BE2C (cell line): ENCODE measurements around the gene ACTR3C.

Experiments used
- DNase-seq: peaks from one replicate; pipeline ENCODE4 v3.0.0-alpha.2; 2020
- H3K27me3 ChIP-seq: fragments of 250-450 bp; sonication (Bioruptor Pico); 2 replicates; pipeline ENCODE4 v1.5.1; 2020; ENCODE audit warnings: mild to moderate bottlenecking
- H3K36me3 ChIP-seq: fragments of 250-450 bp; sonication (Bioruptor Pico); 2 replicates; pipeline ENCODE4 v1.5.1; 2020; ENCODE audit warnings: mild to moderate bottlenecking
- H3K4me1 ChIP-seq: fragments of 250-450 bp; sonication (Bioruptor Pico); 2 replicates; pipeline ENCODE4 v1.5.1; 2020
- H3K4me3 ChIP-seq: 2 replicates; pipeline ENCODE4 v1.5.1; 2011; ENCODE audit warnings: low read depth, low read length
- H3K9me3 ChIP-seq: fragments of 250-450 bp; sonication (Bioruptor Pico); 2 replicates; pipeline ENCODE4 v1.5.1; 2020
- TF ChIP-seq, protein P1 (sequence below): IDR thresholded peaks from 2 replicates; pipeline ENCODE4 v1.5.1; 2012; ENCODE audit warnings: mild to moderate bottlenecking, low read depth, low read length

Gene ACTR3C

DNA sequence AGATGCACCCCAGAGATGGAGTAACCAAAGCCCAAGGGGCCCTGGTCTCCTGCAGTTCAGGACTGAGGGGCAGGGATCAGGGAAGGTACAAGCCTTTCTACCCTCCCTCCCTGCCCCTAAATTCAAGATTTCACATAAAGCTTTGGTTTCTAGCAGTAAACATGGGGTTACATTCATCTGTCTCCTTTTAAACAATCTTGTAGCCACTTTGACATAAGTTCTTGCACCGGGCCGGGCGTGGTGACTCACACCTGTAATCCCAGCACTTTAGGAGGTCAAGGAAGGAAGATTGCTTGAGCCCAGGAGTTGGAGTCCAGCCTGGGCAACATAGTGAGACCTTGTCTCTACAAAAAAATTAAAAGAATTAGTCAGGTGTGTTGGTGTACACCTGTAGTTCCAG, 4.0 kb upstream of the ACTR3C start:
- H3K9me3 ChIP-seq = no peaks in the 10 kb centered on the region
- no peak for DNase-seq
- no peak overlapping the region for H3K4me3 ChIP-seq
- no peaks in the 10 kb centered on the region for H3K4me1 ChIP-seq
- H3K36me3 ChIP-seq = peaks cover 54% of the 10 kb centered on the region
- TF ChIP-seq, protein P1, sequence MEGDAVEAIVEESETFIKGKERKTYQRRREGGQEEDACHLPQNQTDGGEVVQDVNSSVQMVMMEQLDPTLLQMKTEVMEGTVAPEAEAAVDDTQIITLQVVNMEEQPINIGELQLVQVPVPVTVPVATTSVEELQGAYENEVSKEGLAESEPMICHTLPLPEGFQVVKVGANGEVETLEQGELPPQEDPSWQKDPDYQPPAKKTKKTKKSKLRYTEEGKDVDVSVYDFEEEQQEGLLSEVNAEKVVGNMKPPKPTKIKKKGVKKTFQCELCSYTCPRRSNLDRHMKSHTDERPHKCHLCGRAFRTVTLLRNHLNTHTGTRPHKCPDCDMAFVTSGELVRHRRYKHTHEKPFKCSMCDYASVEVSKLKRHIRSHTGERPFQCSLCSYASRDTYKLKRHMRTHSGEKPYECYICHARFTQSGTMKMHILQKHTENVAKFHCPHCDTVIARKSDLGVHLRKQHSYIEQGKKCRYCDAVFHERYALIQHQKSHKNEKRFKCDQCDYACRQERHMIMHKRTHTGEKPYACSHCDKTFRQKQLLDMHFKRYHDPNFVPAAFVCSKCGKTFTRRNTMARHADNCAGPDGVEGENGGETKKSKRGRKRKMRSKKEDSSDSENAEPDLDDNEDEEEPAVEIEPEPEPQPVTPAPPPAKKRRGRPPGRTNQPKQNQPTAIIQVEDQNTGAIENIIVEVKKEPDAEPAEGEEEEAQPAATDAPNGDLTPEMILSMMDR = no peak
- no peaks in the 10 kb centered on the region for H3K27me3 ChIP-seq

DNA sequence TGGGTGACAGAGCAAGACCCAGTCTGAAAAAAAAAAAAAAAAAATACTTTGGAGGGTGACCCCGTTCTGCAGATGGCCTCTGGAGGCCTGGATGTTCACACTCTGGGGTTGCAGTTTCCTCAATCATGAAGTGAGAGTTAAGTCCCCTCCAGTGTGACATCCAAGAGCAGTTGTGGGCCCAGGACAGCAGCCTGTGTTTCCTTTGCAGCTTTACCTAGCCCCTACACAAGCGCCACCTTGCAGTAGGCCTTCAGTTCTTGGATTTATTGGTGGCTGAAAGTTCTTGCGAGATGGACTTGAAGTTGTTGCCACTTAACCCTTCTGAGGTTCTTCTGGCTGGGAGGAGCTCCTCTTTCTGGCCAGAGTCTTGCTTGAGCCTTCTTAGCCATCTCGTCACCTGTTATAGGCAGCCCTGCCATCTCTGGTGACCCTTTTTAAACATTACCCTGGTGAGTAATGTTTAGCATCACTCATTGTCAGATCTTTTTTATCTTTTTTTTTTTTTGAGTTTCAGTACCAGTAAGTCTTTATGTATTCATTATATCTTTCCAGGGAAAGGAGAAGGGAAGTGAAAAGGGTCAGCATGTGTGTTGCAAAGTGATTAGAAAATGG, 3.4 kb upstream of the ACTR3C start:
- Histone ChIP-seq H3K4me1 (no peaks in the 10 kb centered on the region), H3K36me3 (peaks cover 54% of the 10 kb centered on the region), H3K9me3 (no peaks in the 10 kb centered on the region), H3K4me3 (no peak overlapping the region), H3K27me3 (no peaks in the 10 kb centered on the region)
- TF ChIP-seq, protein P1 = no peak
- DNase-seq = no peak

DNA sequence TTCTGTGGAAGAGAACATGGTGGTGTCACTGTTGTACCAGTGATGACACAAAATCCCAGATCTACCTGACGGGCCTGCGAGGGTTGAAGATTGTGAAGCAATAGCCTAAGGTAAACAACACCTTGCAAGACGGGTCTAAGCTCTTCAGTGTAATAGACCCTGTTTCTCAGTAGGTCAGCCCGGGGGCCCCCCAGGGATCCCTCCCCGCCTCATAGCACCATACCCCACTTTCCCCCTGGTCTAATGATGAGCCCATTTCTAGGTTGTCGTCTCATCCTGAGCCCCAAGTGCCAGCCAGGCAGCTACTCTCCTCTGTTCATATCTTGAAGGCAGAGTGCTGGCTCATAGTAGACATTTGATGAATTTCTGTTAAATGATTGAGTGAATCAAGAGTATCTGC, 2.6 kb upstream of the ACTR3C start:
- no peak for DNase-seq
- TF ChIP-seq, protein P1 = no peak
- H3K36me3 ChIP-seq = peaks cover 51% of the 10 kb centered on the region
- H3K4me3 ChIP-seq = no peak overlapping the region
- H3K4me1 ChIP-seq = no peaks in the 10 kb centered on the region
- no peaks in the 10 kb centered on the region for H3K9me3 ChIP-seq
- no peaks in the 10 kb centered on the region for H3K27me3 ChIP-seq

DNA sequence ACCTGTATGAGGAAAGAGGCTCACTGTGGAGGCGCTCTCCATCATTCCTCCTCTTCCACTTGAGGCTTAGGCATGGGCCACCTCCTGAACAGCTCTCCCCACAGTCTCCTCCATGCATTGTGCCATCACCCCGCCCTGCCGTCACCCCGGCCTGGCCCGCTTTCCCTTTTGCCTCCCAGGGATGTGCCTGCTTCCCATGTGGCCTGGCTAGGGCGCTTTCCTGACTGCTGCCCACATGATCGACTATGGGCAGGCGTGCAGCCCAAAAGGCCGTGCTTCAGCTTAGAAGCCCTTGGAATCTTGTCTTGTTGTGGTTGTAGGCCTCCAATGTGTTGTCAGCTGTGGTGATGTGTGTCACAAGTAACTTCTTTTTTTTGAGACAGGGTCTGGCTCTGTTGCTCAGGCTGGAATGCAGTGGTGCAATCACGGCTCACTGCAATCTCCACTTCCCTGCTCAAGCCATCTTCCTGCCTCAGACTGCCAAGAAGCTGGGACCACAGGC, 1.8 kb upstream of the ACTR3C start:
- no peak for DNase-seq
- H3K4me3 ChIP-seq = no peak overlapping the region
- peaks cover 45% of the 10 kb centered on the region for H3K36me3 ChIP-seq
- TF ChIP-seq, protein P1 = no peak
- H3K27me3 ChIP-seq = no peaks in the 10 kb centered on the region
- no peaks in the 10 kb centered on the region for H3K4me1 ChIP-seq
- no peaks in the 10 kb centered on the region for H3K9me3 ChIP-seq

DNA sequence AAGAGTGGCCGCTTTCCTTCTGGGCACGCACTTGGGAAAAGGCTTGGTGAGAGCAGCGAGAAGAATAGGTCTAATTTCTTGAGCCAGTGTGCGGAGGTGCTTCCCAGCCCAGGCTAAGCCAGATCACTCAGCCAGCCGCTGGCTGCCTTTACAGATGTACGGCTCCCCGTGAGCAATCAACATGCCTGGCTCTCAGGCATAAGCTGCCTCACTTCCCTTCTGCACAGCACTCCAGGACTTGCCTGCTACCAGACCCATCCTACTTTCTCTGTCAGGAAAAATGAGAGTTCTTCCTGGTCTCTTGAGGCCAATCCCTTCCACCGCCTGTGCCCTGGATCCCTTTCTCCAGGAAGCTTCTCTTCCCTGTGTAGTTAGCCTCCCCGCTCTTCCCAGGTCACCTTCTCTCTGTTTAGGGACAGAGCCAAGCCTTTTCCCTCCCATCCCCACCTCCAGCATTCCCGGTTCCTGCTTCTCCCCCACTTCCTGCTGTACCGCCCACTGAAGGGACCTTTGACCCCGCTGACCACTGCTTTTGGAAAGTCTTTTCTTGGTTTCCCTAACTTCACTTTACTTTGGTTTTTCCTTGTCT, 1.1 kb upstream of the ACTR3C start:
- Histone ChIP-seq H3K4me1 (no peaks in the 10 kb centered on the region), H3K36me3 (peaks cover 38% of the 10 kb centered on the region), H3K4me3 (peak overlapping the region; percentile 90), H3K27me3 (no peaks in the 10 kb centered on the region), H3K9me3 (no peaks in the 10 kb centered on the region)
- TF ChIP-seq, protein P1 = no peak
- no peak for DNase-seq

DNA sequence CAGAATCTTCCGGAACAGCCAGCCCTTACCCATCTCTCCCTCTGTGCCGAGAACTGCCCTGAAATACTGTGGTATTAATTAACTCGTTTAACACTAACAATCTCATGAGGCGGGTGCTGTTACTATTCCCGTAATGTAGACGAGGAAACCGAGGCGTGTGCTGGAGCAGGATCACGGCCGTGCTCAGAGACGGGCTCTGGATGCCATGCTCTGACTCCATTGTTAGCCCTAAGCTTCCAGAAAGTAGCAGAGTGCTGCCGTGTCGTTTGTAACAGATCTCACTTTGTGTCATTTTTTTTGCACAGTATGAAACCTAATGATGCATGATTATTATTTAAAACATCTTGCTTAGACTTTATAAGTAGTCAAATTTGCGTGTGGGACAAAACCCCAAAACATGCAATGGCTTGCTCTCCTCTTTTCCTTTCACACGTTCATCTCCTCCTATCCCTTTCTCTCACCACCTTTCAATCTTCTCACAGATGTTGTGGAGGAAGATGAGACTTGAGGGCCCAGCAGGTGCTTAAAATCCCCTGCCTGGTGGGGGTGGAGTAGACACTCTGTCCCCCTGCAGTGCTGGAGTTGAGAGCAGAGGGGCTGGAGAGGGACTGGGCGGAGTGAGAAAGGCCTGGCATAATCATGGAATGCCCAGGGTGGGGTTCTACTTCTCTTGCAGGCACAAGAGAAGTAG, 482 bp upstream of the ACTR3C start:
- peak overlapping the region; percentile 90 for H3K4me3 ChIP-seq
- no peaks in the 10 kb centered on the region for H3K4me1 ChIP-seq
- H3K9me3 ChIP-seq = no peaks in the 10 kb centered on the region
- no peaks in the 10 kb centered on the region for H3K27me3 ChIP-seq
- TF ChIP-seq, protein P1 = no peak
- DNase-seq = no peak
- H3K36me3 ChIP-seq = peaks cover 31% of the 10 kb centered on the region
